Stimulated activated CD8-positive, alpha-beta memory T cell treated with anti-CD3 and anti-CD28 coated beads, Interleukin-15, amount 100 ng/mL, for 48 hours (primary cell): ENCODE data around the gene EPM2A.

Source experiments
- DNase-seq, 2 donors: peaks; one replicate each; pipeline ENCODE4 v3.0.0-alpha.2; 2020; ENCODE audit warnings: low read depth in 2 of 2

Gene EPM2A

GRCh38 chr6:145673504-145673903, 61.8 kb downstream of the EPM2A start:
- no peak for DNase-seq

- DNase-seq, result no peak
Observed at GRCh38 chr6:145670311-145670710, 65.0 kb downstream of the EPM2A start.

GRCh38 chr6:145669627-145670034, 65.7 kb downstream of the EPM2A start:
- DNase-seq, result no peak

GRCh38 chr6:145668844-145669243, 66.5 kb downstream of the EPM2A start:
- no peak for DNase-seq

GRCh38 chr6:145660676-145661075, 74.6 kb downstream of the EPM2A start:
- DNase-seq, result no peak

GRCh38 chr6:145656128-145656527, 79.2 kb downstream of the EPM2A start:
- no peak for DNase-seq

GRCh38 chr6:145652572-145652971, 82.7 kb downstream of the EPM2A start:
- no peak for DNase-seq

- no peak for DNase-seq
Observed at GRCh38 chr6:145651988-145652387, 83.3 kb downstream of the EPM2A start.

GRCh38 chr6:145648149-145648548, 87.2 kb downstream of the EPM2A start:
- DNase-seq, result no peak

GRCh38 chr6:145647602-145648001, 87.7 kb downstream of the EPM2A start:
- DNase-seq, result no peak

GRCh38 chr6:145643760-145644159, 91.6 kb downstream of the EPM2A start:
- DNase-seq, result no peak

- DNase-seq, result peak; percentile 50 to 56
Observed at GRCh38 chr6:145633981-145634627, 101.2 kb downstream of the EPM2A start.

- DNase-seq, result no peak
Observed at GRCh38 chr6:145632971-145633370, 102.3 kb downstream of the EPM2A start.

GRCh38 chr6:145631374-145631773, 103.9 kb downstream of the EPM2A start:
- DNase-seq, result no peak

- no peak for DNase-seq
Observed at GRCh38 chr6:145630598-145630997, 104.7 kb downstream of the EPM2A start.

- no peak for DNase-seq
Observed at GRCh38 chr6:145629478-145629877, 105.8 kb downstream of the EPM2A start.

GRCh38 chr6:145627451-145627850, 107.9 kb downstream of the EPM2A start:
- DNase-seq, result no peak

- DNase-seq, result no peak
Observed at GRCh38 chr6:145626857-145627256, 108.5 kb downstream of the EPM2A start.

GRCh38 chr6:145623231-145623630, 112.1 kb downstream of the EPM2A start:
- no peak for DNase-seq

GRCh38 chr6:145621776-145622175, 113.5 kb downstream of the EPM2A start:
- no peak for DNase-seq

GRCh38 chr6:145620088-145620487, 115.2 kb downstream of the EPM2A start:
- DNase-seq, result no peak

GRCh38 chr6:145609521-145609920, 125.8 kb downstream of the EPM2A start:
- DNase-seq, result no peak

- no peak for DNase-seq
Observed at GRCh38 chr6:145608850-145609249, 126.5 kb downstream of the EPM2A start.

GRCh38 chr6:145603991-145604390, 131.3 kb downstream of the EPM2A start:
- no peak for DNase-seq
